Thoracic aorta (tissue), 2 donors: ENCODE data around the gene ASIC3. TPM values are rescaled to one million over a fixed set of nuclear protein-coding genes. Genes with fewer than 3 reads are reported as not detected.

Experiments used
- ATAC-seq: fragments of 150-250 bp; one replicate; pipeline ENCODE4 v1.8.0; 2017; ENCODE audit warnings: low read depth; ENCODE audit not compliant: insufficient number of reproducible peaks, low FRiP score
- DNase-seq: peaks from one replicate; pipeline ENCODE4 v3.0.0-alpha.2; 2020; ENCODE audit warnings: low spot score
- H3K27ac ChIP-seq, 2 donors: fragments of 200-600 bp; sonication (generic); 1 replicate in 1 of 2; 2 replicates in 1 of 2; pipeline ENCODE4 v1.5.1; 2016; ENCODE audit warnings: mild to moderate bottlenecking in 2 of 2, moderate library complexity in 2 of 2
- H3K27me3 ChIP-seq: fragments of 200-600 bp; sonication (generic); replicated peaks from 2 replicates; pipeline ENCODE4 v1.6.0; 2016; ENCODE audit warnings: mild to moderate bottlenecking; ENCODE audit not compliant: insufficient read depth
- H3K36me3 ChIP-seq: fragments of 200-600 bp; sonication (generic); one replicate; pipeline ENCODE4 v1.5.1; 2016
- H3K4me1 ChIP-seq, 2 donors: fragments of 200-600 bp; sonication (generic); 1 replicate in 1 of 2; 2 replicates in 1 of 2; pipeline versions ENCODE4 v1.5.1 to v1.6.0; 2016; ENCODE audit warnings: low read depth in 2 of 2, mild to moderate bottlenecking in 1 of 2; ENCODE audit not compliant: control insufficient read depth in 1 of 2
- H3K4me3 ChIP-seq: fragments of 200-600 bp; sonication (generic); 2 replicates; pipeline ENCODE4 v1.5.1; 2016; ENCODE audit warnings: mild to moderate bottlenecking
- H3K9me3 ChIP-seq: fragments of 200-600 bp; sonication (generic); 2 replicates; pipeline ENCODE4 v1.5.1; 2016
- CTCF ChIP-seq: fragments of 200-600 bp; sonication (generic); IDR thresholded peaks from one replicate; pipeline ENCODE4 v1.5.1; 2019; ENCODE audit warnings: antibody characterized with exemption
- total RNA-seq, 2 donors: library from RNA; depleted of rRNA; stranded (reverse); fragments of >200 nt; gene quantifications; one replicate each; pipeline versions ENCODE4 v1.1.0 to v1.2.3, GENCODE V29; 2016

Gene ASIC3
- total RNA-seq, 2 donors from 2014 or later: 2.0 to 2.8 TPM

- DNase-seq (no peak), ATAC-seq (no peak)
- Histone ChIP-seq H3K9me3 (no peaks in the 10 kb centered on the region), H3K36me3 (no peaks in the 10 kb centered on the region), H3K4me3 (peak overlapping the region; percentile 98), H3K27ac (peak overlapping the region; percentile 81 to 97), H3K27me3 (no peaks in the 10 kb centered on the region), H3K4me1 (peaks cover 37 to 56% of the 10 kb centered on the region in 2 donors)
- TF ChIP-seq CTCF: no peak
Measured at GRCh38 chr7:151058781-151059366, 10.5 kb downstream of the ASIC3 start.

GRCh38 chr7:151059367-151060112, 11.2 kb downstream of the ASIC3 start, which contains the start of gene SLC4A2:
TSS of gene SLC4A2 (plus strand) at chr7:151059589. CDS start at chr7:151061988, 2,399 bp downstream.
- H3K4me3 ChIP-seq: peak within 1 kb of the TSS; percentile 98
- H3K36me3 ChIP-seq: peaks cover 2% of the 10 kb centered on the region
- H3K27ac ChIP-seq: peak within 1 kb of the TSS; percentile 81 to 97
- H3K9me3 ChIP-seq: no peaks in the 10 kb centered on the region
- H3K27me3 ChIP-seq: no peaks in the 10 kb centered on the region
- peak; percentile 16 for ATAC-seq
- peak; percentile 36 for DNase-seq
- peak; percentile 55 for TF ChIP-seq CTCF
- H3K4me1 ChIP-seq: peaks cover 37 to 56% of the 10 kb centered on the region in 2 donors

GRCh38 chr7:151060113-151060415, 11.7 kb downstream of the ASIC3 start:
- peaks cover 6% of the 10 kb centered on the region for H3K36me3 ChIP-seq
- no peaks in the 10 kb centered on the region for H3K27me3 ChIP-seq
- DNase-seq (no peak), ATAC-seq (no peak)
- peaks cover 37 to 56% of the 10 kb centered on the region in 2 donors for H3K4me1 ChIP-seq
- peak overlapping the region; percentile 43 to 97 for H3K27ac ChIP-seq
- H3K9me3 ChIP-seq: no peaks in the 10 kb centered on the region
- TF ChIP-seq CTCF: no peak
- peak overlapping the region; percentile 98 for H3K4me3 ChIP-seq

GRCh38 chr7:151060416-151061212, 12.3 kb downstream of the ASIC3 start:
- peak overlapping the region; percentile 98 for H3K4me3 ChIP-seq
- no peaks in the 10 kb centered on the region for H3K9me3 ChIP-seq
- no peak for TF ChIP-seq CTCF
- H3K27me3 ChIP-seq: no peaks in the 10 kb centered on the region
- peak overlapping the region; percentile 43 to 97 for H3K27ac ChIP-seq
- DNase-seq: no peak
- peaks cover 11% of the 10 kb centered on the region for H3K36me3 ChIP-seq
- H3K4me1 ChIP-seq: peaks cover 37 to 56% of the 10 kb centered on the region in 2 donors
- ATAC-seq: no peak
